Glutamatergic neuron (in vitro differentiated cells): ENCODE measurements around the gene KIF1A. TPM values are rescaled to one million over a fixed set of nuclear protein-coding genes. Genes with fewer than 3 reads are reported as not detected.
"Not testable (repeated sequence)": the region's sequence is repeated elsewhere in the genome, so short reads cannot be mapped to it uniquely, and the experiment has no call there.

Experiments used
- DNase-seq: peaks from one replicate; pipeline ENCODE4 v3.0.0; 2022
- H3K27ac Mint-ChIP-seq: one replicate; pipeline ENCODE4 v1.8.0; 2020; ENCODE audit warnings: mild to moderate bottlenecking, mixed read lengths, inconsistent platforms; ENCODE audit not compliant: unreplicated experiment
- H3K27me3 Mint-ChIP-seq: one replicate; pipeline ENCODE4 v1.8.0; 2020; ENCODE audit warnings: mild to moderate bottlenecking, moderate library complexity, mixed read lengths, inconsistent platforms; ENCODE audit not compliant: unreplicated experiment
- H3K36me3 Mint-ChIP-seq: one replicate; pipeline ENCODE4 v1.8.0; 2020; ENCODE audit warnings: mild to moderate bottlenecking, mixed read lengths, inconsistent platforms; ENCODE audit not compliant: unreplicated experiment
- H3K4me1 Mint-ChIP-seq: one replicate; pipeline ENCODE4 v1.8.0; 2020; ENCODE audit warnings: mild to moderate bottlenecking, low read depth, mixed read lengths, inconsistent platforms; ENCODE audit not compliant: unreplicated experiment
- H3K4me3 Mint-ChIP-seq: one replicate; pipeline ENCODE4 v1.8.0; 2020; ENCODE audit warnings: mild to moderate bottlenecking, mixed read lengths, inconsistent platforms; ENCODE audit not compliant: unreplicated experiment
- H3K9me3 Mint-ChIP-seq: one replicate; pipeline ENCODE4 v1.8.0; 2020; ENCODE audit warnings: mild to moderate bottlenecking, moderate library complexity, mixed read lengths, inconsistent platforms; ENCODE audit not compliant: unreplicated experiment
- total RNA-seq: library from RNA; stranded (reverse); fragmentation: NEBNext Ultra II Directional; extraction: Animal tissue kit (Norgen Biotek cat#: 25700); gene quantifications from one replicate; pipeline ENCODE4 v1.2.1, GENCODE V29; 2021; ENCODE audit not compliant: unreplicated experiment
- TF ChIP-seq, protein P1 (sequence below): fragments of 200-600 bp; sonication (generic); IDR thresholded peaks from one replicate; pipeline ENCODE4 v1.5.0; 2021; ENCODE audit not compliant: partially characterized antibody, unreplicated experiment

KIF1A gene
- total RNA-seq, 1 donor from 2014 or later = 439 TPM

- Mint-ChIP-seq H3K4me1 (no peaks in the 10 kb centered on the region), H3K27ac (no peak overlapping the region), H3K9me3 (peaks cover 5% of the 10 kb centered on the region), H3K27me3 (peaks cover 2% of the 10 kb centered on the region), H3K4me3 (no peak overlapping the region), H3K36me3 (no peaks in the 10 kb centered on the region)
- TF ChIP-seq, protein P1, sequence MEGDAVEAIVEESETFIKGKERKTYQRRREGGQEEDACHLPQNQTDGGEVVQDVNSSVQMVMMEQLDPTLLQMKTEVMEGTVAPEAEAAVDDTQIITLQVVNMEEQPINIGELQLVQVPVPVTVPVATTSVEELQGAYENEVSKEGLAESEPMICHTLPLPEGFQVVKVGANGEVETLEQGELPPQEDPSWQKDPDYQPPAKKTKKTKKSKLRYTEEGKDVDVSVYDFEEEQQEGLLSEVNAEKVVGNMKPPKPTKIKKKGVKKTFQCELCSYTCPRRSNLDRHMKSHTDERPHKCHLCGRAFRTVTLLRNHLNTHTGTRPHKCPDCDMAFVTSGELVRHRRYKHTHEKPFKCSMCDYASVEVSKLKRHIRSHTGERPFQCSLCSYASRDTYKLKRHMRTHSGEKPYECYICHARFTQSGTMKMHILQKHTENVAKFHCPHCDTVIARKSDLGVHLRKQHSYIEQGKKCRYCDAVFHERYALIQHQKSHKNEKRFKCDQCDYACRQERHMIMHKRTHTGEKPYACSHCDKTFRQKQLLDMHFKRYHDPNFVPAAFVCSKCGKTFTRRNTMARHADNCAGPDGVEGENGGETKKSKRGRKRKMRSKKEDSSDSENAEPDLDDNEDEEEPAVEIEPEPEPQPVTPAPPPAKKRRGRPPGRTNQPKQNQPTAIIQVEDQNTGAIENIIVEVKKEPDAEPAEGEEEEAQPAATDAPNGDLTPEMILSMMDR = no peak
- no peak for DNase-seq
Measured at GRCh38 chr2:240780023-240780700, 39.9 kb downstream of the KIF1A start.

DNA sequence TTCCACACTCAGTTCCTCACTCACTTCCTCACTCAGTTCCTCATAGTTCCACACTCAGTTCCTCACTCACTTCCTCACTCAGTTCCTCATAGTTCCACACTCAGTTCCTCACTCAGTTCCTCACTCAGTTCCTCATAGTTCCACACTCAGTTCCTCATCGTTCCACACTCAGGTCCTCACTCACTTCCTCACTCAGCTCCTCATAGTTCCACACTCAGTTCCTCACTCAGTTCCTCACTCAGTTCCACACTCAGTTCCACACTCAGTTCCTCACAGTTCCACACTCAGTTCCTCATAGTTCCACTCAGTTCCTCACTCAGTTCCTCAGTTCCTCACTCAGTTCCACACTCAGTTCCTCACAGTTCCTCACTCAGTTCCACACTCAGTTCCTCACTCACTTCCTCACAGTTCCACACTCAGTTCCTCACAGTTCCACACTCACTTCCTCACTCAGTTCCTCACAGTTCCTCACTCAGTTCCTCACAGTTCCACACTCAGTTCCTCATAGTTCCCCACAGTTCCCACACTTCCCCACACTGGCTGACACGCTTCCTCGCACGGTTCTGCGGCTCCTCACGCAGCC lies 40.7 kb downstream of the KIF1A start:
- not testable (repeated sequence) for H3K4me1 Mint-ChIP-seq, H3K27me3 Mint-ChIP-seq, H3K9me3 Mint-ChIP-seq, DNase-seq, H3K36me3 Mint-ChIP-seq, H3K4me3 Mint-ChIP-seq, H3K27ac Mint-ChIP-seq

DNA sequence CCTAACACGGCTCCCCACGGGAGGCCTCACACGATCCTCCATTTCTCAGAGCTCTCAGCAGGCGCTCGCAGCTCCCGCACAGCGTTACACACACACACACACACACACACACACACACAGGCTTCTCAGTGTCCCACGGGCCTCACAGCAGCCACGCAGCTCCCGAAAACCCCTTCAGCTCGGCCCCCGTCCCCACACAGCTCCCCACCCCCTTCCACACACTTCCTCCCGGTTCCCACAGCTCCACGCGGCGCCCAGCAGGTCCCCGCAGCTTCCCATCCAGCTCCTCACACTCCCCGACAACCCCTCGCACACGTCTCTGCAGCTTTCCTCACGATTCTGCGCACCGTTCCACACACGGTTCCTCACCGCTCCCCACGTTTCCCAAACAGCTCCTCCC lies 41.6 kb downstream of the KIF1A start:
- DNase-seq = no peak
- Mint-ChIP-seq H3K4me3 (no peak overlapping the region), H3K36me3 (no peaks in the 10 kb centered on the region), H3K4me1 (no peaks in the 10 kb centered on the region), H3K27ac (no peak overlapping the region), H3K27me3 (peaks cover 6% of the 10 kb centered on the region), H3K9me3 (peaks cover 5% of the 10 kb centered on the region)
- TF ChIP-seq, protein P1 = no peak

DNA sequence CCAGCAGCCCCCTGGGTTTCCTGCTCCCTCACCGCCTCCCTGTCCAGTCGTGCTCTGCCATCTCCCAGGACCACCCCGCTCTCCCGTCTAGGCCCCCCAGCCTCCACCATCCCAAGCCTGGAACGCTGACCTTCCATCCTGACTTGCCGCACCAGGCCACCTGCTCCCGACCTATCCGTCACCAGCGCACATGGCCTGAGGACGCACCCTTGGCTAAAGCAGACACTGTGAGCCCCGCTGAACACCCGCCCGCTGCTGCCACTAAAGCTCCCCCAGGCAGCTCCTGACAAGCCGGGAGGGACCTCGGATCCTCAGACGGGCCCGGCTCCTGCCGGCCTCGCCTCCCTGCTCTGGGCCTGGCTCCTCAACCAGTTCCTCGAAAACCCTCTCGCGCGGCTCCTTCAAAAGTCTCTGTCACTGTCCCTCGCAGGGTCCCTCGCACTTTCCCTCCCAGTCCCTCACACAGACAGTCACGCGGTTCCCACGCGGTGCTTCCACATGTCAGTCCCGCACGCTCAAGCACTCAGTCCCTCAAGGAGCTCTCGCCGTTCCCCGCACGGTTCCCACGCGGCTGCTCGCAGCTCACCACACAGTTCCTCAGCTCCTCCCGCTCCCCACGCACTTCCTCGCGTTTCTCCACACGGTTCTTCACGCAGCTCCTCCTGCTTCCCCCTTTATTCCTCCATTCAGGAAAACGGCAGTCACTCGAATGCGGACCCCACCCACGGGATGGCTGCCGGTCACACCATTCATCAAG lies 42.4 kb downstream of the KIF1A start:
- peaks cover 5% of the 10 kb centered on the region for H3K9me3 Mint-ChIP-seq
- DNase-seq = no peak
- no peaks in the 10 kb centered on the region for H3K36me3 Mint-ChIP-seq
- H3K4me1 Mint-ChIP-seq = no peaks in the 10 kb centered on the region
- H3K27ac Mint-ChIP-seq = no peak overlapping the region
- H3K27me3 Mint-ChIP-seq = peaks cover 6% of the 10 kb centered on the region
- TF ChIP-seq, protein P1 = no peak
- H3K4me3 Mint-ChIP-seq = no peak overlapping the region

- H3K4me3 Mint-ChIP-seq = no peak overlapping the region
- no peak overlapping the region for H3K27ac Mint-ChIP-seq
Measured at GRCh38 chr2:240775905-240776304, 44.1 kb downstream of the KIF1A start.

More at GRCh38 chr2:240775905-240776304, 44.1 kb downstream of the KIF1A start:
- TF ChIP-seq, protein P1 = no peak
- Mint-ChIP-seq H3K4me1 (no peaks in the 10 kb centered on the region), H3K27me3 (peaks cover 7% of the 10 kb centered on the region), H3K9me3 (peaks cover 9% of the 10 kb centered on the region), H3K36me3 (no peaks in the 10 kb centered on the region)
- DNase-seq = no peak
